Stimulated activated CD4-positive, alpha-beta T cell treated with anti-CD3 and anti-CD28 coated beads, Interleukin-4, amount 100 ng/mL, for 48 hours (primary cell): ENCODE results near the gene IL17F.

Experiments used
- DNase-seq, 2 donors: peaks; one replicate each; pipeline ENCODE4 v3.0.0-alpha.2; 2020; ENCODE audit warnings: low read depth in 2 of 2

The IL17F gene

GRCh38 chr6:52189974-52190373, 54.3 kb downstream of the IL17F start:
- DNase-seq: no peak

- no peak for DNase-seq
Measured at GRCh38 chr6:52187098-52187497, 57.2 kb downstream of the IL17F start.
